GM19467 (cell line): ENCODE measurements around the gene S100B.

Experiments used
- ATAC-seq: cut with Tn5 transposase; IDR thresholded peaks from one replicate; pipeline ENCODE4 v1.9.1; 2021; ENCODE audit warnings: mild to moderate bottlenecking, moderate library complexity; ENCODE audit not compliant: unreplicated experiment

Gene S100B

GRCh38 chr21:46562472-46562871 lies 42.4 kb downstream of the S100B start:
- no peak for ATAC-seq

- ATAC-seq: no peak
Measured at GRCh38 chr21:46561445-46562090, 43.3 kb downstream of the S100B start.

- no peak for ATAC-seq
Measured at GRCh38 chr21:46560568-46561444, 44.1 kb downstream of the S100B start.

- no peak for ATAC-seq
Measured at GRCh38 chr21:46559291-46559983, 45.4 kb downstream of the S100B start.

- ATAC-seq: no peak
Measured at GRCh38 chr21:46557919-46558392, 46.9 kb downstream of the S100B start.

- ATAC-seq: no peak
Measured at GRCh38 chr21:46557469-46557868, 47.4 kb downstream of the S100B start.

- ATAC-seq: no peak
Measured at GRCh38 chr21:46556802-46557201, 48.1 kb downstream of the S100B start.

GRCh38 chr21:46555678-46556077 lies 49.2 kb downstream of the S100B start:
- ATAC-seq: no peak

- no peak for ATAC-seq
Measured at GRCh38 chr21:46555225-46555617, 49.7 kb downstream of the S100B start.

GRCh38 chr21:46554431-46555224 lies 50.3 kb downstream of the S100B start:
- no peak for ATAC-seq

- no peak for ATAC-seq
Measured at GRCh38 chr21:46553993-46554392, 50.9 kb downstream of the S100B start.

- no peak for ATAC-seq
Measured at GRCh38 chr21:46552865-46553379, 52.0 kb downstream of the S100B start.

- no peak for ATAC-seq
Measured at GRCh38 chr21:46552274-46552673, 52.6 kb downstream of the S100B start.

GRCh38 chr21:46551636-46552241 lies 53.1 kb downstream of the S100B start:
- ATAC-seq: no peak

GRCh38 chr21:46550116-46550941 lies 54.6 kb downstream of the S100B start:
- no peak for ATAC-seq

- ATAC-seq: no peak
Measured at GRCh38 chr21:46549650-46550049, 55.2 kb downstream of the S100B start.
